Smooth muscle cell (in vitro differentiated cells): ENCODE measurements around the gene JARID2. TPM values are rescaled to one million over a fixed set of nuclear protein-coding genes. Genes with fewer than 3 reads are reported as not detected.
A peak's percentile ranks its signal among the peaks of the same experiment; 100 is the strongest.

Source experiments
- DNase-seq: peaks from one replicate; lab custom pipeline; 2025; ENCODE audit not compliant: unreplicated experiment; lab: John Stamatoyannopoulos, UW
- H2AFZ ChIP-seq: fragments of 200-600 bp; sonication (generic); 2 replicates; pipeline ENCODE4 v1.6.0; 2016; ENCODE audit warnings: antibody characterized with exemption, low read depth, mild to moderate bottlenecking
- H3F3A ChIP-seq: fragments of 200-600 bp; sonication (generic); 2 replicates; pipeline ENCODE4 v1.6.0; 2017; ENCODE audit warnings: antibody characterized with exemption, low read depth
- H3K27ac ChIP-seq: fragments of 200-600 bp; sonication (generic); 2 replicates; pipeline ENCODE4 v1.5.1; 2016; ENCODE audit warnings: low read depth, mild to moderate bottlenecking
- H3K27me3 ChIP-seq: fragments of 200-600 bp; sonication (generic); 2 replicates; pipeline ENCODE4 v1.6.1; 2016; ENCODE audit warnings: low read depth, mild to moderate bottlenecking
- H3K36me3 ChIP-seq: fragments of 200-600 bp; sonication (generic); 2 replicates; pipeline ENCODE4 v1.5.1; 2016; ENCODE audit warnings: low read depth
- H3K4me1 ChIP-seq: fragments of 200-600 bp; sonication (generic); 2 replicates; pipeline ENCODE4 v1.5.1; 2016; ENCODE audit warnings: low read depth
- H3K4me2 ChIP-seq: fragments of 200-600 bp; sonication (generic); 2 replicates; pipeline ENCODE4 v1.6.0; 2016; ENCODE audit warnings: mild to moderate bottlenecking
- H3K4me3 ChIP-seq: fragments of 200-600 bp; sonication (generic); 2 replicates; pipeline ENCODE4 v1.5.1; 2016; ENCODE audit warnings: mild to moderate bottlenecking
- H3K79me2 ChIP-seq: fragments of 200-600 bp; sonication (generic); 2 replicates; pipeline ENCODE4 v1.6.0; 2016; ENCODE audit warnings: low read depth, mild to moderate bottlenecking
- H3K9ac ChIP-seq: fragments of 200-600 bp; sonication (generic); 2 replicates; pipeline ENCODE4 v1.6.0; 2016; ENCODE audit warnings: low read depth
- H3K9me3 ChIP-seq: fragments of 200-600 bp; sonication (generic); replicated peaks from 2 replicates; pipeline ENCODE4 v1.5.1; 2016; ENCODE audit warnings: low read depth
- H4K20me1 ChIP-seq: fragments of 200-600 bp; sonication (generic); 2 replicates; pipeline ENCODE4 v1.6.0; 2016; ENCODE audit warnings: low read depth
- CTCF ChIP-seq: fragments of 200-600 bp; sonication (generic); IDR thresholded peaks from 2 replicates; pipeline ENCODE4 v1.5.1; 2017; ENCODE audit warnings: borderline replicate concordance, mild to moderate bottlenecking, antibody characterized with exemption; ENCODE audit not compliant: insufficient read depth, poor library complexity, severe bottlenecking
- WGBS: methylation state at CpG from one replicate; pipeline ENCODE4 v1.1.7; 2016; ENCODE audit warnings: low lambda C conversion rate; 5-methylcytosine and 5-hydroxymethylcytosine counted together
- polyA plus RNA-seq: library from polyadenylated mRNA; unstranded; fragments of >200 nt; fragmentation: Nextera tagmentation; extraction: Ambion mirVana; gene quantifications from 2 replicates; pipeline ENCODE4 v1.2.1, GENCODE V29; 2016
- total RNA-seq: library from RNA; depleted of rRNA; stranded (reverse); fragments of >200 nt; gene quantifications from 2 replicates; pipeline ENCODE4 v1.2.3, GENCODE V29; 2014

JARID2 gene
- total and polyA plus RNA-seq, 2 experiments from 2014 or later: 5.2 to 10.2 TPM

DNA sequence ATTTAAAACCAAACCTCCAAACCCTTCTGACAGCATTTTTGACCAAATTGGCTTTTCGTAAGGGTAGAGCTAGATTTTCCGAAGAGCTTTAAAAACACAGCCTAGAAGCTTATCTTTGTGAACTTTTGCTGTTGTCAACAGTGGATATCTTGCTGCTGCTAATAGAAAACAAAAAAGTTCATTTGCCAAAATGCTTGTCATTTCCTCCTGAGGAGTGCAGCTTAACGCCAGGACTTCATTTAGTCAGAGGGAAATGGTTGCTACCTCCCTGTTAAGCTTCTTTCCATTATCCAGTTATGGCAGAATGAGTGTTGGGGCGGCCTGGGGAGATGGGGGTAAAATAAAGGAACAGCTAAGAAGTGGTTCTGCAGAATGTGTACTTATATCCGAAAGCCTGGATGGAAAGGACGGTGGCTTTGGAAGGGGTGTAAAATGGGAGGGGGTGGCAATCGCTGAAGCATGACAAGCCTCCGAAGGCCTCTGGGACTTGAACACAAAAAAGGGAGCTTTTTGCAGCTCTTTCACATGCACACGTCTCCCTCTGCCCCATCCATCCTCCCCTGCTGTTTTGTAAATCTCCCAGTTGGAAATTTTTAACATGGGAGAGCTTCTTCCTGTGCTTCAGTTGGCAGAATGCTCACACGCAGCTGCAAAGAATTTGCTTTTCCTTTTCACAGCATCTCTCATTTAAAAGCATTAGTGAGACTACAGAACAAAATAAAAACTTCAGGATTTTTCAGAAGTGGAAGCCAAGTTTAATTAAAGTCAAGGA, 22.5 kb downstream of the JARID2 start:
- H4K20me1 ChIP-seq: peaks cover 100% of the 10 kb centered on the region

DNA sequence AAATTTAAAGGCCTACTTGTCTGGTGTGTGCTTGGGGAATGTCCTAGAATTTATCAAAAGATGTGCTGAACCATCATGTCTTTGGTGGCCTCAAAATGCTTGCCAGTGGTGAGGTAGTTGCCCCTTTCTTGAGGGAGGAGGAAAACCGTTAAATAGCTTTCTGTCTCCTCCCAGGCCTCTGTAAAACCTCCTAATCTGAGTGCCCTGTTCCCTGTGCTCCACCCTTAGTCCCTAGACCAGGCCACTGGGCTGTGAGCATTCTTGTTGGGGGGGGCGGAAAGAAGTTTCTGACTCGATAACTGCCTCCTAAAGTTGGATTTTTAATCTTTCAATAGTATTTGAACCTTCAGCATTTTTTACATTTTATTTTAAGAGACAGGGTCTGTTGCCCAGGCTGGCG, 23.1 kb downstream of the JARID2 start:
- H3K27ac ChIP-seq: no peak overlapping the region
- H3K4me3 ChIP-seq: no peak overlapping the region
- H3K4me1 ChIP-seq: peaks cover 56% of the 10 kb centered on the region
- H3K27me3 ChIP-seq: no peaks in the 10 kb centered on the region
- H3K9ac ChIP-seq: no peak overlapping the region
- no peaks in the 10 kb centered on the region for H3K36me3 ChIP-seq
- peaks cover 100% of the 10 kb centered on the region for H4K20me1 ChIP-seq
- no peak for TF ChIP-seq CTCF
- 78% methylated on average over 4 of the region's 4 CpGs for WGBS
- no peaks in the 10 kb centered on the region for H3K9me3 ChIP-seq
- DNase-seq: no peak
- H2AFZ ChIP-seq: no peak overlapping the region
- peak overlapping the region; percentile 58 for H3K4me2 ChIP-seq
- peaks cover 89% of the 10 kb centered on the region for H3K79me2 ChIP-seq
- no peaks in the 10 kb centered on the region for H3F3A ChIP-seq

More for the DNA sequence above, 22.5 kb downstream of the JARID2 start:
- Histone ChIP-seq H3K27ac (no peak overlapping the region), H3K36me3 (no peaks in the 10 kb centered on the region), H3K4me2 (peak overlapping the region; percentile 58), H3K27me3 (no peaks in the 10 kb centered on the region), H3K4me3 (no peak overlapping the region), H3K9me3 (no peaks in the 10 kb centered on the region), H3K4me1 (peaks cover 58% of the 10 kb centered on the region), H2AFZ (no peak overlapping the region), H3F3A (no peaks in the 10 kb centered on the region), H3K9ac (no peak overlapping the region), H3K79me2 (peaks cover 89% of the 10 kb centered on the region)
- no peak for DNase-seq
- WGBS: 26% methylated on average over 10 of the region's 10 CpGs
- TF ChIP-seq CTCF: no peak

DNA sequence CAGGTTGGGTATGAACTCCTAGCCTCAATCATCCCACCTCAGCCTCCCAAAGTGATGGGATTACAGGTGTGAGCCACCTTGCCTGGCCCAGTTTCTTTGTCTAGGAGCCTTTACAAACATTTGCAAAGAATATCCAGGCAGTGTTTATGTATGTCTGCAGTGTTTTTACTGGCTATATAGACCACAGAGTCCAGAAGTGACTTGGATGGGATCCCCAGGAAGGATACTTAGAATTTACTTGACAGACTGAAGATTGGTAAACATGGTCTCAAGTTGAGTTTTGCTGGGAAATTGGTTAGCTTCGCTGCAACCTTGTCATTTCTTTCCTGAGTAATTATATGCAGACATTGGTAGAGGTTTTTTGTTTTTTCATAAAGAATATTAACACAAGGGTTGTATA, 23.8 kb downstream of the JARID2 start:
- Histone ChIP-seq H3K9ac (no peak overlapping the region), H3K79me2 (peaks cover 94% of the 10 kb centered on the region)

More for the DNA sequence above, 23.8 kb downstream of the JARID2 start:
- 100% methylated on average over 1 of the region's 1 CpG for WGBS
- TF ChIP-seq CTCF: no peak
- peaks cover 100% of the 10 kb centered on the region for H4K20me1 ChIP-seq
- no peak overlapping the region for H3K27ac ChIP-seq
- H3K27me3 ChIP-seq: no peaks in the 10 kb centered on the region
- H3F3A ChIP-seq: no peaks in the 10 kb centered on the region
- no peaks in the 10 kb centered on the region for H3K36me3 ChIP-seq
- H2AFZ ChIP-seq: no peak overlapping the region
- H3K4me3 ChIP-seq: no peak overlapping the region
- no peak overlapping the region for H3K4me2 ChIP-seq
- no peak for DNase-seq
- no peaks in the 10 kb centered on the region for H3K9me3 ChIP-seq
- H3K4me1 ChIP-seq: peaks cover 49% of the 10 kb centered on the region
